LNCaP clone FGC (cell line): ENCODE data around the gene PNPLA6.

Source experiments
- DNase-seq: peaks from one replicate; pipeline ENCODE4 v3.0.0-alpha.2; 2011; ENCODE audit warnings: low read depth
- H3K4me3 ChIP-seq: 2 replicates; pipeline ENCODE4 v1.5.1; 2011; ENCODE audit warnings: mild to moderate bottlenecking, low read depth, low read length, control low read depth
- TF ChIP-seq, protein P1 (sequence below): IDR thresholded peaks from 2 replicates; pipeline ENCODE4 v1.5.1; 2012; ENCODE audit warnings: mild to moderate bottlenecking; ENCODE audit not compliant: control insufficient read depth, insufficient read depth; ENCODE audit errors: extremely low read depth

Gene PNPLA6

GRCh38 chr19:7550169-7550770 is 14.8 kb downstream of the PNPLA6 start:
- DNase-seq, result no peak
- TF ChIP-seq, protein P1, sequence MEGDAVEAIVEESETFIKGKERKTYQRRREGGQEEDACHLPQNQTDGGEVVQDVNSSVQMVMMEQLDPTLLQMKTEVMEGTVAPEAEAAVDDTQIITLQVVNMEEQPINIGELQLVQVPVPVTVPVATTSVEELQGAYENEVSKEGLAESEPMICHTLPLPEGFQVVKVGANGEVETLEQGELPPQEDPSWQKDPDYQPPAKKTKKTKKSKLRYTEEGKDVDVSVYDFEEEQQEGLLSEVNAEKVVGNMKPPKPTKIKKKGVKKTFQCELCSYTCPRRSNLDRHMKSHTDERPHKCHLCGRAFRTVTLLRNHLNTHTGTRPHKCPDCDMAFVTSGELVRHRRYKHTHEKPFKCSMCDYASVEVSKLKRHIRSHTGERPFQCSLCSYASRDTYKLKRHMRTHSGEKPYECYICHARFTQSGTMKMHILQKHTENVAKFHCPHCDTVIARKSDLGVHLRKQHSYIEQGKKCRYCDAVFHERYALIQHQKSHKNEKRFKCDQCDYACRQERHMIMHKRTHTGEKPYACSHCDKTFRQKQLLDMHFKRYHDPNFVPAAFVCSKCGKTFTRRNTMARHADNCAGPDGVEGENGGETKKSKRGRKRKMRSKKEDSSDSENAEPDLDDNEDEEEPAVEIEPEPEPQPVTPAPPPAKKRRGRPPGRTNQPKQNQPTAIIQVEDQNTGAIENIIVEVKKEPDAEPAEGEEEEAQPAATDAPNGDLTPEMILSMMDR, result no peak
- H3K4me3 ChIP-seq, result no peak overlapping the region

GRCh38 chr19:7550987-7551761 is 15.7 kb downstream of the PNPLA6 start:
- TF ChIP-seq, protein P1, result no peak
- peak; percentile 17 for DNase-seq
- H3K4me3 ChIP-seq, result no peak overlapping the region

GRCh38 chr19:7552781-7553180 is 17.3 kb downstream of the PNPLA6 start:
- TF ChIP-seq, protein P1, result no peak
- DNase-seq, result no peak
- no peak overlapping the region for H3K4me3 ChIP-seq

GRCh38 chr19:7554565-7554964 is 19.0 kb downstream of the PNPLA6 start:
- DNase-seq, result no peak
- H3K4me3 ChIP-seq, result no peak overlapping the region
- TF ChIP-seq, protein P1, result no peak

- TF ChIP-seq, protein P1, result no peak
- no peak for DNase-seq
- H3K4me3 ChIP-seq, result no peak overlapping the region
These were observed 19.7 kb downstream of the PNPLA6 start for GRCh38 chr19:7554990-7555864.

DNA sequence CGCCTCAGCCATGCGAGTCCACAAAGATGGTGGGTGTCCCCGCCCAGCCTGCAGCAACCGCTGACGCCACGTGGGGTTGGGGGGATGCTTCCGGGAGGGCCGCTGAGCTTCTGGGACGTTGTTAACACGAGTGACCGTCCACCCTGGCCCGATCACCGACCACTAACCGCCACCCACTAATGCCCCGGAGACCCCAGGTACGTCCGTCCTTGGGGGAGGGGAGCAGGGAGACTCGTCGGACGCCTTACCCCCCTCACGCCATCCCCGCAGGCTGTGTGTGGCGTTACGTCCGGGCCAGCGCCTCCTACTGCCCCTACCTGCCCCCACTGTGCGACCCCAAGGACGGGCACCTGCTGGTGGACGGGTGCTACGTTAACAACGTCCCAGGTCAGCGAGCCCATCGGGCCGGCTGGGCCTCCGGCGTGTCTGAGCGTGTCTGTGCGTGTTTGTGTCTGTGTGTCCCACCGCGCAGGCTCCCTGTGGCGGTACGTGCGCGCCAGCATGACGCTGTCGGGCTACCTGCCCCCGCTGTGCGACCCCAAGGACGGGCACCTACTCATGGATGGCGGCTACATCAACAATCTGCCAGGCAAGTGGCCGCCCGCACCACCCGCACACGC is 21.3 kb downstream of the PNPLA6 start:
- DNase-seq, result no peak
- H3K4me3 ChIP-seq, result no peak overlapping the region
- TF ChIP-seq, protein P1, result no peak
